OCI-LY3 (cell line): ENCODE data around the gene HHIPL2.

Source experiments
- CTCF ChIP-seq: fragments of 200-600, 300-600 bp; sonication (generic); IDR thresholded peaks from 2 replicates; pipeline ENCODE4 v1.5.1; 2014; ENCODE audit warnings: antibody characterized with exemption, low read length, low read depth
- EZH2phosphoT487 ChIP-seq: fragments of 200-600 bp; shearing (Covaris generic); IDR thresholded peaks from 2 replicates; pipeline ENCODE4 v1.6.1; 2018; ENCODE audit warnings: antibody characterized with exemption, mixed run types, low read depth

GRCh38 chr1:222535455-222535854 lies 12.4 kb downstream of the HHIPL2 start:
- no peak for TF ChIP-seq CTCF
- no peak for TF ChIP-seq EZH2phosphoT487
